Measurements from ENCODE around the gene HBG2.

DNA sequence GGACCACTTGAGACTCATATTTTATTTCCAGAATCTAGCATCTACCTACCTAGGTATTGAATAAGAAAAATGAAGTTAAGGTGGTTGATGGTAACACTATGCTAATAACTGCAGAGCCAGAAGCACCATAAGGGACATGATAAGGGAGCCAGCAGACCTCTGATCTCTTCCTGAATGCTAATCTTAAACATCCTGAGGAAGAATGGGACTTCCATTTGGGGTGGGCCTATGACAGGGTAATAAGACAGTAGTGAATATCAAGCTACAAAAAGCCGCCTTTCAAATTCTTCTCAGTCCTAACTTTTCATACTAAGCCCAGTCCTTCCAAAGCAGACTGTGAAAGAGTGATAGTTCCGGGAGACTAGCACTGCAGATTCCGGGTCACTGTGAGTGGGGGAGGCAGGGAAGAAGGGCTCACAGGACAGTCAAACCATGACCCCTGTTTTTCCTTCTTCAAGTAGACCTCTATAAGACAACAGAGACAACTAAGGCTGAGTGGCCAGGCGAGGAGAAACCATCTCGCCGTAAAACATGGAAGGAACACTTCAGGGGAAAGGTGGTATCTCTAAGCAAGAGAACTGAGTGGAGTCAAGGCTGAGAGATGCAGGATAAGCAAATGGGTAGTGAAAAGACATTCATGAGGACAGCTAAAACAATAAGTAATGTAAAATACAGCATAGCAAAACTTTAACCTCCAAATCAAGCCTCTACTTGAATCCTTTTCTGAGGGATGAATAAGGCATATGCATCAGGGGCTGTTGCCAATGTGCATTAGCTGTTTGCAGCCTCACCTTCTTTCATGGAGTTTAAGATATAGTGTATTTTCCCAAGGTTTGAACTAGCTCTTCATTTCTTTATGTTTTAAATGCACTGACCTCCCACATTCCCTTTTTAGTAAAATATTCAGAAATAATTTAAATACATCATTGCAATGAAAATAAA lies 29.8 kb downstream of the HBG2 start:
- TF ChIP-seq POLR2AphosphoS5 (IDR thresholded peaks at IDR 0.05; ENCODE audit: low read depth, low read length), result no peak
- TF ChIP-seq, protein P1, sequence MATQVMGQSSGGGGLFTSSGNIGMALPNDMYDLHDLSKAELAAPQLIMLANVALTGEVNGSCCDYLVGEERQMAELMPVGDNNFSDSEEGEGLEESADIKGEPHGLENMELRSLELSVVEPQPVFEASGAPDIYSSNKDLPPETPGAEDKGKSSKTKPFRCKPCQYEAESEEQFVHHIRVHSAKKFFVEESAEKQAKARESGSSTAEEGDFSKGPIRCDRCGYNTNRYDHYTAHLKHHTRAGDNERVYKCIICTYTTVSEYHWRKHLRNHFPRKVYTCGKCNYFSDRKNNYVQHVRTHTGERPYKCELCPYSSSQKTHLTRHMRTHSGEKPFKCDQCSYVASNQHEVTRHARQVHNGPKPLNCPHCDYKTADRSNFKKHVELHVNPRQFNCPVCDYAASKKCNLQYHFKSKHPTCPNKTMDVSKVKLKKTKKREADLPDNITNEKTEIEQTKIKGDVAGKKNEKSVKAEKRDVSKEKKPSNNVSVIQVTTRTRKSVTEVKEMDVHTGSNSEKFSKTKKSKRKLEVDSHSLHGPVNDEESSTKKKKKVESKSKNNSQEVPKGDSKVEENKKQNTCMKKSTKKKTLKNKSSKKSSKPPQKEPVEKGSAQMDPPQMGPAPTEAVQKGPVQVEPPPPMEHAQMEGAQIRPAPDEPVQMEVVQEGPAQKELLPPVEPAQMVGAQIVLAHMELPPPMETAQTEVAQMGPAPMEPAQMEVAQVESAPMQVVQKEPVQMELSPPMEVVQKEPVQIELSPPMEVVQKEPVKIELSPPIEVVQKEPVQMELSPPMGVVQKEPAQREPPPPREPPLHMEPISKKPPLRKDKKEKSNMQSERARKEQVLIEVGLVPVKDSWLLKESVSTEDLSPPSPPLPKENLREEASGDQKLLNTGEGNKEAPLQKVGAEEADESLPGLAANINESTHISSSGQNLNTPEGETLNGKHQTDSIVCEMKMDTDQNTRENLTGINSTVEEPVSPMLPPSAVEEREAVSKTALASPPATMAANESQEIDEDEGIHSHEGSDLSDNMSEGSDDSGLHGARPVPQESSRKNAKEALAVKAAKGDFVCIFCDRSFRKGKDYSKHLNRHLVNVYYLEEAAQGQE (IDR thresholded peaks at IDR 0.05; ENCODE audit: insufficient read depth in 1 of 2, low read depth in 2 of 2, low read length in 2 of 2), result no peak
- no peak for TF ChIP-seq TAF1 (IDR thresholded peaks at IDR 0.05; ENCODE audit: borderline replicate concordance, insufficient read depth, low read length)
- TF ChIP-seq FOXP2 (optimal IDR thresholded peaks at IDR 0.05; ENCODE audit: borderline replicate concordance, extremely low read depth, extremely low read length, insufficient read depth), result no peak

Measured in PFSK-1 (cell line).